BJ (cell line): ENCODE data around the gene RAD51B. TPM values are rescaled to one million over a fixed set of nuclear protein-coding genes. Genes with fewer than 3 reads are reported as not detected.

Source experiments
- CTCF ChIA-PET: fragments of 350-600 bp; formaldehyde crosslinking; extraction: SDS; loops from one replicate; lab custom pipeline; 2021; ENCODE audit warnings: antibody characterized with exemption, inconsistent platforms; lab: Yijun Ruan, JAX
- POLR2A ChIA-PET: fragments of 300-600 bp; sonication (Branson Sonifier 250); formaldehyde crosslinking; extraction: SDS; loops from one replicate; lab custom pipeline; 2021; ENCODE audit warnings: antibody characterized with exemption; lab: Charles Lee
- DNase-seq: peaks from one replicate; pipeline ENCODE4 v3.0.0-alpha.2; 2011; ENCODE audit warnings: low read depth
- H3K27me3 ChIP-seq: 2 replicates; pipeline ENCODE4 v1.6.0; 2011; ENCODE audit warnings: low read length; ENCODE audit not compliant: control insufficient read depth, insufficient read depth
- H3K36me3 ChIP-seq: 2 replicates; pipeline ENCODE4 v1.5.1; 2011; ENCODE audit warnings: low read length; ENCODE audit not compliant: control insufficient read depth, insufficient read depth
- H3K4me3 ChIP-seq: 2 replicates; pipeline ENCODE4 v1.5.1; 2011; ENCODE audit warnings: low read depth, mild to moderate bottlenecking, control low read depth, low read length
- polyA plus RNA-seq: library from polyadenylated mRNA; depleted of rRNA; stranded (reverse); fragments of >200 nt; gene quantifications from 2 replicates; pipeline ENCODE4 v1.2.3, GENCODE V29; 2011
- TF ChIP-seq, protein P1 (sequence below): IDR thresholded peaks from 2 replicates; pipeline ENCODE4 v1.5.1; 2011; ENCODE audit warnings: low read depth, mild to moderate bottlenecking, control low read depth, inconsistent platforms, low read length, moderate library complexity; ENCODE audit not compliant: insufficient read depth

RAD51B gene
- polyA plus RNA-seq, 1 experiment = 5.6 TPM

DNA sequence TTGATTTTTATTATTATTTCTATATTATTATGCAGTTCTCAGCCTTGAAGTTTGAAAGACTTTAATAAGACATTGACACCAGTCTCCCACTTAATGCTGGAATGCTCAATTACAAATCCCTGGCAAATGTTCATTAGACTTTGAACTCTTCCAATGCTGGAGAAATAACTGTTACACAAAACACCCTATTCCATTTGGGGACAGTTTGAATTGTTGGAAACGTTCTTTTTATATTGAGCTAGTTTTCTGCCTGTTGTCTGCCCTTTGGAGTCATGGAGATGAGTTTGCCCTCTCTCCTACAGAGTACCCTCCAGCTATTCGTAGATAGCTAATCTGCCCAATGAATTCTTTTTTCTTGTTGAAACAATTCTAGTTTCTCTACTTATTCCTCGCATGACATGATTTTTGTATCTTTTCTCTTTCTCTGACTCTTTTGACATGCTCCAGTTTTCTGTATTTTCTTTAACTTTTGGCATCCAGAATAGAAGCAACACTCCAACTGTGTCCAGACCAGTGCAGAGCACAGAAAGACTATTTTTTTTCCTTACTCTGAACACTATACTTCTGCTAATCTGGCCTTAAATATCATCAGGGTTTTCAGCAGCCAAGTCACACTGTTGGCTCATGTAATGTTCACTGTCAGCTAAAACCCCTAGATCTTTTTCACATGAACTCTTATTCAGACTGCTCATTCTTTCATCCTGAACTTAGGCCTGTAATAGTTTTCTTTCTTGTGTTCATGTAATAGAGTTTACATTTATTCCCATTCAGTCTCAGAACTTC lies 379.3 kb downstream of the RAD51B start:
- POLR2A ChIA-PET = no interaction called here
- no peak for DNase-seq
- TF ChIP-seq, protein P1, sequence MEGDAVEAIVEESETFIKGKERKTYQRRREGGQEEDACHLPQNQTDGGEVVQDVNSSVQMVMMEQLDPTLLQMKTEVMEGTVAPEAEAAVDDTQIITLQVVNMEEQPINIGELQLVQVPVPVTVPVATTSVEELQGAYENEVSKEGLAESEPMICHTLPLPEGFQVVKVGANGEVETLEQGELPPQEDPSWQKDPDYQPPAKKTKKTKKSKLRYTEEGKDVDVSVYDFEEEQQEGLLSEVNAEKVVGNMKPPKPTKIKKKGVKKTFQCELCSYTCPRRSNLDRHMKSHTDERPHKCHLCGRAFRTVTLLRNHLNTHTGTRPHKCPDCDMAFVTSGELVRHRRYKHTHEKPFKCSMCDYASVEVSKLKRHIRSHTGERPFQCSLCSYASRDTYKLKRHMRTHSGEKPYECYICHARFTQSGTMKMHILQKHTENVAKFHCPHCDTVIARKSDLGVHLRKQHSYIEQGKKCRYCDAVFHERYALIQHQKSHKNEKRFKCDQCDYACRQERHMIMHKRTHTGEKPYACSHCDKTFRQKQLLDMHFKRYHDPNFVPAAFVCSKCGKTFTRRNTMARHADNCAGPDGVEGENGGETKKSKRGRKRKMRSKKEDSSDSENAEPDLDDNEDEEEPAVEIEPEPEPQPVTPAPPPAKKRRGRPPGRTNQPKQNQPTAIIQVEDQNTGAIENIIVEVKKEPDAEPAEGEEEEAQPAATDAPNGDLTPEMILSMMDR = no peak
- Histone ChIP-seq H3K36me3 (no peaks in the 10 kb centered on the region), H3K4me3 (no peak overlapping the region), H3K27me3 (no peaks in the 10 kb centered on the region)
- CTCF ChIA-PET = no interaction called here

DNA sequence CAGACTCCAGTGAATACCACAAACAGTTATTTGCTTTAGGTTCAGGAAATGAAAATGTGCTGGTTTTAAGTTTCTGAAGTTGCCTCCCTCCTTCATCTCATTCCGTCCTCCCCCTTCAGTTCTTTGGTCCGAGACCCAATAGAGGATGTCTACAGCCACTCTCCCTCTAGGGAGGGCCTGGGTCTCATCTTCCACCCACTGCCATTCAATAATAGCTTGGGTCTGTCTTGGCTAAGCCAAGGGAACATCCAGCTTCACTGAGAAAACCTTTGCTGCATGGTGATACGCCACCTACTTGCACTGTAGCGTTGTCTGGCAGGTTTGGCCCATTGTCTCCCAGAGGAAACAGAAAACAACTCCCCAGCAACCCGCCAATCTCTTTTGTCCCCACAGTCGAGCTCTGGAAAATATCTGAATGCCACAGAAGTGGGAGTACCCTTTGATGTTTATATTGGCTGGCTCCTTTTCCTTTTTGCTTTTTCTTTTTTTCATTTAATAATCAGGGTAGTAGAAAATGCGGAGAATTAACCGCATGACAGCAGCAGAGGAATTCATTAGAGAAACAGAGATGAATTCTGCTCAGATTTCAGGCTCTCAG lies 380.1 kb downstream of the RAD51B start:
- no peak for DNase-seq
- H3K36me3 ChIP-seq = no peaks in the 10 kb centered on the region
- H3K27me3 ChIP-seq = no peaks in the 10 kb centered on the region
- ChIA-PET POLR2A (no interaction called here), CTCF (no interaction called here)
- TF ChIP-seq, protein P1 = no peak
- no peak overlapping the region for H3K4me3 ChIP-seq

DNA sequence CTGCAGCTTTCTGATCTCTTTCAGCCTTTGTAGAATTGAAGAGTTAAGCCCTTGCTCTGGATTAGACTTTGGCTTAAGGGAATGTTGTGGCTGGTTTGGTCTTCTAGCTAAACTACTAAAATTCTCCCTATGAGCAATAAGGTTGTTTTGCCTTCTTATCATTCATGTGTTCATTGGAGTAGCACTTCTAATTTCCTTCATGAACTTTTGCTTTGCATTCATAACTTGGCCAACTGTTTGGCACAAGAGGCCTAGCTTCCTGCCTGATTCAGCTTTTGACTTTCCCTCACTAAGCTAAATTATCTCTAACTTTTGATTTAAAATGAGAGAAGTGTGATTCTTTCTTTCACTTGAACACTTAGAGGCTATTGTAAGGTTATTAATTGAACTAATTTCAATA lies 384.3 kb downstream of the RAD51B start:
- Histone ChIP-seq H3K27me3 (no peaks in the 10 kb centered on the region), H3K36me3 (no peaks in the 10 kb centered on the region), H3K4me3 (no peak overlapping the region)
- ChIA-PET CTCF (no interaction called here), POLR2A (no interaction called here)
- no peak for DNase-seq
- TF ChIP-seq, protein P1 = no peak

DNA sequence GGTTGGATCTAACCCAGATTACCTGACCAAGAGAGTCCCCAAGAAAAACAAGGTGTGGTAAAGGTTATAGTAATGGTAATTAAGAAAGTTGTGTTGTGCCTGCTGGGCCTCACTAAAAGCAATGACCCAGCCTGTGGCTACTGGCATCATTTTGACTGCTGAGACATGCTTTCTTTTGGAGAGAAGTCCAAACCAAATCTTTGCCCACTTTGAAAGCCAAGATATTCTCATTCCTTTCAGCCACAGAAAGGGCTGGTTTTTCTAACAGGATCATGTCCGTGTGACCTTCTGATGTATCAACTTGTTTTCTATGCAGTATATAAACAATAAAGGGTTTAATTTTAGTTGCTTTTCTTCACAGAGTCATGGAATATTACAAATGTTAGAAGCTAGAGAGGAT lies 388.6 kb downstream of the RAD51B start:
- Histone ChIP-seq H3K4me3 (no peak overlapping the region), H3K27me3 (no peaks in the 10 kb centered on the region), H3K36me3 (no peaks in the 10 kb centered on the region)
- DNase-seq = no peak
- ChIA-PET CTCF (interaction anchor here (0.9 kb wide), 1 partner anchor 16 kb away, joined by 3 read pairs; no protein-coding TSS in a partner anchor), POLR2A (no interaction called here)
- TF ChIP-seq, protein P1 = no peak

DNA sequence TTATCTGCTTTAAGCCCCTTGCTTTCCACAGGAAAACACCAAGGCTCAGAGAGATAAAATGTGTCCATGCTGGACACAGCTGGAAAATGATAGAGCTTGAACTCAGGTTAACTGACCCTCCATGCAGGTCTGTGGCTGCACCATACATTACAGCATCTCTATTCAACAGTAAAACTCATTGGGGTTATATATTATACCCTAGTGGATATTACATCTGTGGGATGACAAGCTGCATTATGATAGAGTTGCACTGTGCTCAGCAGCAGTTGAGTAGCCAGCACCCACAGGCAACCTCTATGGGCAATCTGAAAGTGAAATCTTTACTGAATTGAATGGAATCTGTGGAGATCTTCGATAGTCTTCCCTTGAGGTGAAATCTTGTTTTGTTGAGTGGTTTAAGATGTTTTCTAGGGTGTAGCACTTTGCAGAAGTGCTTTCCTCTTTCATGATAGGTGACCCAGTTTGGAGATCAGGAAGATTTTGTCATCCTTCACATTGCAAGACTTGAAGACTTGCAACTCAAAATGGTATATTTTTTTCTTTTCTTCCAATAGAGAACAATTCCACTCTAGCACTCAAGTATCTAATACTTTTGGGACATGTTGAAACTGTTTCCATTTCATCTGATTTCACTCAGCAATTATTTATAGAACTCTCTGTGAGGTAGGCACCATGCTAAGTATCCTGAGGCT lies 389.2 kb downstream of the RAD51B start:
- H3K4me3 ChIP-seq = no peak overlapping the region
- no peaks in the 10 kb centered on the region for H3K27me3 ChIP-seq
- no peaks in the 10 kb centered on the region for H3K36me3 ChIP-seq
- DNase-seq = no peak
- CTCF ChIA-PET = interaction anchor here (0.8 kb wide), 1 partner anchor 24 kb away, joined by 3 read pairs; no protein-coding TSS in a partner anchor
- POLR2A ChIA-PET = no interaction called here
- TF ChIP-seq, protein P1 = no peak
